MCF 10A (cell line): ENCODE data around the gene ME2. TPM values are rescaled to one million over a fixed set of nuclear protein-coding genes. Genes with fewer than 3 reads are reported as not detected.

Experiments used
- BruUV-seq: library from RNA; stranded (reverse); fragments of 400-500 nt; replicated peaks from 2 replicates; lab custom pipeline; 2021; lab: Mats Ljungman, UMichigan
- CTCF ChIA-PET: fragments of 300-600 bp; sonication (Branson Sonifier 250); formaldehyde crosslinking; extraction: SDS; loops from one replicate; lab custom pipeline; 2021; ENCODE audit warnings: antibody characterized with exemption, inconsistent platforms; lab: Yijun Ruan, JAX
- POLR2A ChIA-PET: fragments of 300-600, 350-650 bp; sonication (Branson Sonifier 250); formaldehyde crosslinking; extraction: SDS; loops from one replicate; lab custom pipeline; 2020; ENCODE audit warnings: antibody characterized with exemption, inconsistent platforms; lab: Yijun Ruan, JAX
- DNase-seq: peaks from one replicate; pipeline ENCODE4 v3.0.0-alpha.2; 2018; ENCODE audit not compliant: unreplicated experiment
- H3K27ac Mint-ChIP-seq: one replicate; pipeline ENCODE4 v1.8.0; 2022; ENCODE audit warnings: mild to moderate bottlenecking, low read depth, mixed read lengths; ENCODE audit not compliant: unreplicated experiment
- H3K27me3 Mint-ChIP-seq: one replicate; pipeline ENCODE4 v1.8.0; 2022; ENCODE audit warnings: mixed read lengths; ENCODE audit not compliant: insufficient read depth, unreplicated experiment
- H3K36me3 Mint-ChIP-seq: one replicate; pipeline ENCODE4 v1.8.0; 2022; ENCODE audit warnings: mild to moderate bottlenecking, moderate library complexity, mixed read lengths; ENCODE audit not compliant: insufficient read depth, unreplicated experiment
- H3K4me1 Mint-ChIP-seq: one replicate; pipeline ENCODE4 v1.8.0; 2022; ENCODE audit warnings: mixed read lengths; ENCODE audit not compliant: insufficient read depth, unreplicated experiment
- H3K4me3 Mint-ChIP-seq: one replicate; pipeline ENCODE4 v1.8.0; 2022; ENCODE audit warnings: mild to moderate bottlenecking, moderate library complexity, mixed read lengths; ENCODE audit not compliant: unreplicated experiment
- H3K9me3 Mint-ChIP-seq: one replicate; pipeline ENCODE4 v1.8.0; 2022; ENCODE audit warnings: mixed read lengths; ENCODE audit not compliant: unreplicated experiment
- intact Hi-C: fragments of 100-400 bp; cut with micrococcal nuclease; formaldehyde crosslinking; loops from 2 replicates; pipeline ENCODE4 v1.14.1; 2022
- total RNA-seq: library from RNA; stranded (reverse); gene quantifications from 2 replicates; pipeline ENCODE4 v1.2.3, GENCODE V29; 2022
- TF ChIP-seq, protein P1 (sequence below): fragments of 200-600 bp; IDR thresholded peaks from one replicate; pipeline ENCODE4 v1.8.0; 2022; ENCODE audit warnings: antibody characterized with exemption, mild to moderate bottlenecking; ENCODE audit not compliant: unreplicated experiment

The ME2 gene
- total RNA-seq, 1 experiment from 2014 or later, result 64.8 TPM

DNA sequence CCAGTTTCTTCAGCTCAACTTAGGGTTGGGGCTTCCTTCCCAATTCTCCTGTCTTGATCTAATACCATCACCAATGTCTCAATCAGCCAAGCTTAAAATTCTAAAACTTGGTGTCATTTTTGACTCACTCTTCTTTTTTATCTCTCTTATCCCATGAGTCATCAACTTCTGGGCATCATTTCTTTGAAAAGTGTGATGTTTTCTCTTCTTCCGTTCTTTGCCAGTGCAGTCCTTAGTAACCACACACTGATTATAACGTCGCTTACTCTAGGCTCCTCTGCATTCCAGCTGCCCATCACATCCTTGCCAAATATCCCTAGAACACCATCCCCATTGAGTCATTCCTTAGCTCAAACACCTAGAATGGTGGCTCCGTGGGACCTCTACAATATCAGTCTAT, 31.7 kb upstream of the ME2 start:
- peak; percentile 44 for DNase-seq

GRCh38 chr18:50848061-50848551, 30.8 kb upstream of the ME2 start:
- H3K4me1 Mint-ChIP-seq, result peaks cover 11% of the 10 kb centered on the region
- ChIA-PET CTCF (interaction anchor here (1.1 kb wide), 1 partner anchor 28 kb away, joined by 3 read pairs; no protein-coding TSS in a partner anchor), POLR2A (no interaction called here)
- no peak for DNase-seq
- no TSS peak for BruUV-seq
- no peaks in the 10 kb centered on the region for H3K27me3 Mint-ChIP-seq
- intact Hi-C loops, result no loop called here
- H3K27ac Mint-ChIP-seq, result no peak overlapping the region
- TF ChIP-seq, protein P1, sequence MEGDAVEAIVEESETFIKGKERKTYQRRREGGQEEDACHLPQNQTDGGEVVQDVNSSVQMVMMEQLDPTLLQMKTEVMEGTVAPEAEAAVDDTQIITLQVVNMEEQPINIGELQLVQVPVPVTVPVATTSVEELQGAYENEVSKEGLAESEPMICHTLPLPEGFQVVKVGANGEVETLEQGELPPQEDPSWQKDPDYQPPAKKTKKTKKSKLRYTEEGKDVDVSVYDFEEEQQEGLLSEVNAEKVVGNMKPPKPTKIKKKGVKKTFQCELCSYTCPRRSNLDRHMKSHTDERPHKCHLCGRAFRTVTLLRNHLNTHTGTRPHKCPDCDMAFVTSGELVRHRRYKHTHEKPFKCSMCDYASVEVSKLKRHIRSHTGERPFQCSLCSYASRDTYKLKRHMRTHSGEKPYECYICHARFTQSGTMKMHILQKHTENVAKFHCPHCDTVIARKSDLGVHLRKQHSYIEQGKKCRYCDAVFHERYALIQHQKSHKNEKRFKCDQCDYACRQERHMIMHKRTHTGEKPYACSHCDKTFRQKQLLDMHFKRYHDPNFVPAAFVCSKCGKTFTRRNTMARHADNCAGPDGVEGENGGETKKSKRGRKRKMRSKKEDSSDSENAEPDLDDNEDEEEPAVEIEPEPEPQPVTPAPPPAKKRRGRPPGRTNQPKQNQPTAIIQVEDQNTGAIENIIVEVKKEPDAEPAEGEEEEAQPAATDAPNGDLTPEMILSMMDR, result no peak
- H3K36me3 Mint-ChIP-seq, result no peaks in the 10 kb centered on the region
- H3K9me3 Mint-ChIP-seq, result no peaks in the 10 kb centered on the region
- no peak overlapping the region for H3K4me3 Mint-ChIP-seq

More for the DNA sequence above, 31.7 kb upstream of the ME2 start:
- CTCF ChIA-PET, result interaction anchor here (1.1 kb wide), 1 partner anchor 27 kb away, joined by 3 read pairs; no protein-coding TSS in a partner anchor
- peaks cover 11% of the 10 kb centered on the region for H3K4me1 Mint-ChIP-seq
- H3K9me3 Mint-ChIP-seq, result no peaks in the 10 kb centered on the region
- no peak overlapping the region for H3K4me3 Mint-ChIP-seq
- H3K36me3 Mint-ChIP-seq, result no peaks in the 10 kb centered on the region
- TF ChIP-seq, protein P1, result no peak
- H3K27ac Mint-ChIP-seq, result no peak overlapping the region
- POLR2A ChIA-PET, result no interaction called here
- H3K27me3 Mint-ChIP-seq, result no peaks in the 10 kb centered on the region
- BruUV-seq, result no TSS peak
- intact Hi-C loops, result no loop called here

GRCh38 chr18:50848991-50849390, 29.9 kb upstream of the ME2 start:
- Mint-ChIP-seq H3K36me3 (no peaks in the 10 kb centered on the region), H3K27ac (no peak overlapping the region), H3K4me3 (no peak overlapping the region), H3K27me3 (no peaks in the 10 kb centered on the region), H3K9me3 (no peaks in the 10 kb centered on the region), H3K4me1 (peaks cover 15% of the 10 kb centered on the region)
- no TSS peak for BruUV-seq
- DNase-seq, result no peak
- intact Hi-C loops, result no loop called here
- TF ChIP-seq, protein P1, result no peak
- ChIA-PET CTCF (no interaction called here), POLR2A (no interaction called here)

GRCh38 chr18:50849419-50849821, 29.5 kb upstream of the ME2 start:
- H3K4me3 Mint-ChIP-seq, result no peak overlapping the region
- no peak for DNase-seq
- no TSS peak for BruUV-seq
- TF ChIP-seq, protein P1, result no peak
- no peaks in the 10 kb centered on the region for H3K27me3 Mint-ChIP-seq
- no peak overlapping the region for H3K27ac Mint-ChIP-seq
- CTCF ChIA-PET, result interaction anchor here (0.7 kb wide), 1 partner anchor 27 kb away, joined by 3 read pairs; no protein-coding TSS in a partner anchor
- peaks cover 19% of the 10 kb centered on the region for H3K4me1 Mint-ChIP-seq
- H3K9me3 Mint-ChIP-seq, result no peaks in the 10 kb centered on the region
- POLR2A ChIA-PET, result no interaction called here
- intact Hi-C loops, result no loop called here
- H3K36me3 Mint-ChIP-seq, result no peaks in the 10 kb centered on the region
